Measurements from ENCODE around the gene PAQR3.

- TF ChIP-seq CTCF (IDR thresholded peaks at IDR 0.05 in 8 of 11, conservative IDR thresholded peaks at IDR 0.05 in 3 of 11) (no peak), POLR2A (IDR thresholded peaks at IDR 0.05) (no peak), POLR2AphosphoS5 (IDR thresholded peaks at IDR 0.05) (no peak)
These were observed 10.5 kb upstream of the PAQR3 start for GRCh38 chr4:78949735-78950134.
